ENCODE results near the gene KSR2. TPM values are rescaled to one million over a fixed set of nuclear protein-coding genes. Genes with fewer than 3 reads are reported as not detected.

KSR2 gene
- total and polyA plus RNA-seq, 10 of the 15 experiments (the other 5 are each of a cell fraction or from before 2014, with no cell fraction given) = under 0.01 to 1.5 (median 0.01) TPM; not detected in 3

GRCh38 chr12:117521346-117521745 lies 447.4 kb downstream of the KSR2 start:
- Histone ChIP-seq H3K79me2 (ENCODE audit: control insufficient read depth, insufficient read depth, low read length) (no peaks in the 10 kb centered on the region), H3K27ac (ENCODE audit: control insufficient read depth, insufficient read depth) (no peak overlapping the region), H4K20me1 (ENCODE audit: control insufficient read depth, insufficient read depth) (no peaks in the 10 kb centered on the region), H3K9me3 (replicated peaks; ENCODE audit: control insufficient read depth, insufficient read depth, low read length) (no peaks in the 10 kb centered on the region), H2AFZ (ENCODE audit: control insufficient read depth, low read depth, low read length) (no peak overlapping the region), H3K4me1 (ENCODE audit: control insufficient read depth, insufficient read depth, low read length) (no peaks in the 10 kb centered on the region), H3K36me3 (ENCODE audit: control insufficient read depth in 2 of 2, insufficient read depth in 2 of 2, low read length in 1 of 2) (no peaks in the 10 kb centered on the region), H3K27me3 (replicated peaks in 1 of 2; ENCODE audit: control insufficient read depth in 2 of 2, insufficient read depth in 2 of 2, low read length in 1 of 2) (peaks cover 0 to 3% of the 10 kb centered on the region in 2 experiments; a peak in 1 of 4 replicates), H3K9ac (ENCODE audit: control insufficient read depth, insufficient read depth, low read length) (no peak overlapping the region), H3K4me2 (ENCODE audit: control insufficient read depth, insufficient read depth) (no peak overlapping the region), H3K4me3 (no peak overlapping the region)
- no peak for TF ChIP-seq ZNF384 (IDR thresholded peaks at IDR 0.05; ENCODE audit: borderline replicate concordance, low read depth, low read length)
- no peak for TF ChIP-seq CBX3 (IDR thresholded peaks at IDR 0.05; ENCODE audit: borderline replicate concordance, low read depth)
- TF ChIP-seq STAT1 (conservative IDR thresholded peaks at IDR 0.05) = no peak
- TF ChIP-seq GABPA (IDR thresholded peaks at IDR 0.05; ENCODE audit: low read depth) = no peak
- TF ChIP-seq USF2 (IDR thresholded peaks at IDR 0.05; ENCODE audit: borderline replicate concordance, low read depth, low read length) = no peak
- no peak for TF ChIP-seq SUPT20H (IDR thresholded peaks at IDR 0.05; ENCODE audit: borderline replicate concordance, control insufficient read depth, low read depth, low read length)
- TF ChIP-seq MYC (IDR thresholded peaks at IDR 0.05; ENCODE audit: insufficient read depth, insufficient read length, insufficient replicate concordance, low read length, severe bottlenecking) = no peak
- TF ChIP-seq NKRF (conservative IDR thresholded peaks at IDR 0.05) = no peak
- no peak for TF ChIP-seq RELA (IDR thresholded peaks at IDR 0.05; ENCODE audit: borderline replicate concordance, partially characterized antibody)
- no peak for TF ChIP-seq NRF1 (conservative IDR thresholded peaks at IDR 0.05; ENCODE audit: low read depth, low read length)
- no peak for TF ChIP-seq KAT2A (conservative IDR thresholded peaks at IDR 0.05; ENCODE audit: control insufficient read depth, low read depth, low read length)
- no peak for TF ChIP-seq RUNX3 (IDR thresholded peaks at IDR 0.05; ENCODE audit: low read length)
- no peak for TF ChIP-seq SMARCA5 (IDR thresholded peaks at IDR 0.05)
- no peak for TF ChIP-seq SMC3 (IDR thresholded peaks at IDR 0.05; ENCODE audit: borderline replicate concordance, low read length)
- ChIA-PET SMC1A (ENCODE audit: uncharacterized antibody, unreplicated experiment) (no interaction called here), CTCF (no interaction called here), POLR2A (no interaction called here), RAD21 (ENCODE audit: unreplicated experiment) (no interaction called here)
- no TSS peak for BruUV-seq (replicated peaks)
- in situ Hi-C loops (cut with MboI) (no loop called here), intact Hi-C loops (cut with micrococcal nuclease; ENCODE audit: unreplicated experiment) (no loop called here)
- ATAC-seq = no peak
- no peak for DNase-seq (ENCODE audit: low read depth, low spot score)
- 55% methylated on average over 7 of the region's 7 CpGs for WGBS (ENCODE audit: insufficient coverage, insufficient replicate concordance, low lambda C conversion rate, missing lambda C conversion rate)
- FAIRE-seq = no peak

All from GM12878 (cell line).